ENCODE results near the gene ATP8B4.

DNA sequence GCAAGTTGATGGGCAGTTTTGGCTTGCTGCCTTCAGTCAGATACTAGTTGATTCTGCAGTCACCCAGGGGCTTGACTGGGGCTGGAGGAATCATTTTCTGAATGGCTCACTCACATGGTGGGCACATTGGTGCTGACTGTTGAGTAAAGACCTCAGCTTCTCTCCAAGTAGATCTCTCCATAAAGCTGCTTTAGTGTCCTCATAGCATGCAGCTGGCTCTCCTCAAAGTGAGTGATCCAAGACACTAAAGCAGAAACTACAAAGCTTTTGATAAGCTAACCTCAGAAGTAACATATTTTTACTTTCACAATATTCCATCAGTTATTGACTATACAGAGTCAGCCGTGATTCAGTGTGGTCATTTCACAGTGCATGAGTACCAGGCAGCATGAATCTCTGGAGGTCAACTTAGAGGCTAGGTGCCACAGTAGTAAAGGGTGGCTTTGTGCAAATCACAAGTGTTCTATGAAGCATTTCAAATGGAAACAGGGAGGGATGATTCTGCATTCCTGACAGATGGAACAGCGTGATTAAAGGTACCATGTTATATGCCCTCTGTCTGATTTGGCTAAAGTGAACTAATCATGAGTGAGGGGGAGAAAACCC, 24.3 kb upstream of the ATP8B4 start:
- TF ChIP-seq, protein P1, sequence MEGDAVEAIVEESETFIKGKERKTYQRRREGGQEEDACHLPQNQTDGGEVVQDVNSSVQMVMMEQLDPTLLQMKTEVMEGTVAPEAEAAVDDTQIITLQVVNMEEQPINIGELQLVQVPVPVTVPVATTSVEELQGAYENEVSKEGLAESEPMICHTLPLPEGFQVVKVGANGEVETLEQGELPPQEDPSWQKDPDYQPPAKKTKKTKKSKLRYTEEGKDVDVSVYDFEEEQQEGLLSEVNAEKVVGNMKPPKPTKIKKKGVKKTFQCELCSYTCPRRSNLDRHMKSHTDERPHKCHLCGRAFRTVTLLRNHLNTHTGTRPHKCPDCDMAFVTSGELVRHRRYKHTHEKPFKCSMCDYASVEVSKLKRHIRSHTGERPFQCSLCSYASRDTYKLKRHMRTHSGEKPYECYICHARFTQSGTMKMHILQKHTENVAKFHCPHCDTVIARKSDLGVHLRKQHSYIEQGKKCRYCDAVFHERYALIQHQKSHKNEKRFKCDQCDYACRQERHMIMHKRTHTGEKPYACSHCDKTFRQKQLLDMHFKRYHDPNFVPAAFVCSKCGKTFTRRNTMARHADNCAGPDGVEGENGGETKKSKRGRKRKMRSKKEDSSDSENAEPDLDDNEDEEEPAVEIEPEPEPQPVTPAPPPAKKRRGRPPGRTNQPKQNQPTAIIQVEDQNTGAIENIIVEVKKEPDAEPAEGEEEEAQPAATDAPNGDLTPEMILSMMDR (IDR thresholded peaks at IDR 0.05; ENCODE audit: low read depth, low read length, missing input control): no peak
- TF ChIP-seq HNF4A (conservative IDR thresholded peaks at IDR 0.05) (no peak), YY1 (IDR thresholded peaks at IDR 0.05) (no peak), TAF1 (conservative IDR thresholded peaks at IDR 0.05) (no peak), RAD21 (IDR thresholded peaks at IDR 0.05) (no peak), EGR1 (IDR thresholded peaks at IDR 0.05; ENCODE audit: low read depth in 2 of 2) (no peak), SP1 (IDR thresholded peaks at IDR 0.05) (no peak), GABPA (IDR thresholded peaks at IDR 0.05 in 1 of 2, conservative IDR thresholded peaks at IDR 0.05 in 1 of 2) (no peak), RXRA (IDR thresholded peaks at IDR 0.05) (no peak), JUND (IDR thresholded peaks at IDR 0.05) (no peak)
- TF ChIP-seq, protein P2, sequence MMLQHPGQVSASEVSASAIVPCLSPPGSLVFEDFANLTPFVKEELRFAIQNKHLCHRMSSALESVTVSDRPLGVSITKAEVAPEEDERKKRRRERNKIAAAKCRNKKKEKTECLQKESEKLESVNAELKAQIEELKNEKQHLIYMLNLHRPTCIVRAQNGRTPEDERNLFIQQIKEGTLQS (IDR thresholded peaks at IDR 0.05): no peak
- TF ChIP-seq, protein P3, sequence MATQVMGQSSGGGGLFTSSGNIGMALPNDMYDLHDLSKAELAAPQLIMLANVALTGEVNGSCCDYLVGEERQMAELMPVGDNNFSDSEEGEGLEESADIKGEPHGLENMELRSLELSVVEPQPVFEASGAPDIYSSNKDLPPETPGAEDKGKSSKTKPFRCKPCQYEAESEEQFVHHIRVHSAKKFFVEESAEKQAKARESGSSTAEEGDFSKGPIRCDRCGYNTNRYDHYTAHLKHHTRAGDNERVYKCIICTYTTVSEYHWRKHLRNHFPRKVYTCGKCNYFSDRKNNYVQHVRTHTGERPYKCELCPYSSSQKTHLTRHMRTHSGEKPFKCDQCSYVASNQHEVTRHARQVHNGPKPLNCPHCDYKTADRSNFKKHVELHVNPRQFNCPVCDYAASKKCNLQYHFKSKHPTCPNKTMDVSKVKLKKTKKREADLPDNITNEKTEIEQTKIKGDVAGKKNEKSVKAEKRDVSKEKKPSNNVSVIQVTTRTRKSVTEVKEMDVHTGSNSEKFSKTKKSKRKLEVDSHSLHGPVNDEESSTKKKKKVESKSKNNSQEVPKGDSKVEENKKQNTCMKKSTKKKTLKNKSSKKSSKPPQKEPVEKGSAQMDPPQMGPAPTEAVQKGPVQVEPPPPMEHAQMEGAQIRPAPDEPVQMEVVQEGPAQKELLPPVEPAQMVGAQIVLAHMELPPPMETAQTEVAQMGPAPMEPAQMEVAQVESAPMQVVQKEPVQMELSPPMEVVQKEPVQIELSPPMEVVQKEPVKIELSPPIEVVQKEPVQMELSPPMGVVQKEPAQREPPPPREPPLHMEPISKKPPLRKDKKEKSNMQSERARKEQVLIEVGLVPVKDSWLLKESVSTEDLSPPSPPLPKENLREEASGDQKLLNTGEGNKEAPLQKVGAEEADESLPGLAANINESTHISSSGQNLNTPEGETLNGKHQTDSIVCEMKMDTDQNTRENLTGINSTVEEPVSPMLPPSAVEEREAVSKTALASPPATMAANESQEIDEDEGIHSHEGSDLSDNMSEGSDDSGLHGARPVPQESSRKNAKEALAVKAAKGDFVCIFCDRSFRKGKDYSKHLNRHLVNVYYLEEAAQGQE (IDR thresholded peaks at IDR 0.05): no peak
- TF ChIP-seq, protein P4, sequence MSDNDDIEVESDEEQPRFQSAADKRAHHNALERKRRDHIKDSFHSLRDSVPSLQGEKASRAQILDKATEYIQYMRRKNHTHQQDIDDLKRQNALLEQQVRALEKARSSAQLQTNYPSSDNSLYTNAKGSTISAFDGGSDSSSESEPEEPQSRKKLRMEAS (IDR thresholded peaks at IDR 0.05): no peak

All from liver (tissue), 3 donors.